Keratinocyte (primary cell): ENCODE data around the gene TOM1L2. TPM values are rescaled to one million over a fixed set of nuclear protein-coding genes. Genes with fewer than 3 reads are reported as not detected.

ENCODE experiments used
- DNase-seq: peaks from one replicate; pipeline ENCODE4 v3.0.0-alpha.2; 2011; ENCODE audit warnings: low read depth, missing footprints, low spot score
- FAIRE-seq: peaks from 2 replicates; lab custom pipeline; 2011; peaks lifted over from hg19 to GRCh38; lab: Jason Lieb, UNC
- H2AFZ ChIP-seq: 2 replicates; pipeline ENCODE4 v1.6.0; 2012; ENCODE audit warnings: low read length, control low read depth, inconsistent platforms; ENCODE audit not compliant: control insufficient read depth
- H3K27ac ChIP-seq: 2 replicates; pipeline ENCODE4 v1.5.1; 2011; ENCODE audit warnings: low read length; ENCODE audit not compliant: control insufficient read depth, insufficient read depth
- H3K27me3 ChIP-seq: 3 replicates; pipeline ENCODE4 v1.6.0; 2011; ENCODE audit warnings: low read length; ENCODE audit not compliant: control insufficient read depth, insufficient read depth; ENCODE audit errors: extremely low read depth
- H3K36me3 ChIP-seq, 2 experiments: 2 replicates in 1 of 2; 3 replicates in 1 of 2; pipeline ENCODE4 v1.5.1; 2011; ENCODE audit warnings: low read length in 2 of 2, mild to moderate bottlenecking in 1 of 2; ENCODE audit not compliant: control insufficient read depth in 2 of 2, insufficient read depth in 2 of 2; ENCODE audit errors: extremely low read depth in 1 of 2
- H3K4me1 ChIP-seq: 3 replicates; pipeline ENCODE4 v1.5.1; 2011; ENCODE audit warnings: low read length; ENCODE audit not compliant: control insufficient read depth, insufficient read depth; ENCODE audit errors: extremely low read depth
- H3K4me2 ChIP-seq: 3 replicates; pipeline ENCODE4 v1.6.0; 2011; ENCODE audit warnings: low read depth, low read length; ENCODE audit not compliant: control insufficient read depth, insufficient read depth; ENCODE audit errors: extremely low read depth
- H3K4me3 ChIP-seq, 3 experiments: fragments of 200-600 bp in 1 of 3; sonication (generic) in 1 of 3; 2 replicates in 2 of 3; 3 replicates in 1 of 3; pipeline ENCODE4 v1.5.1; 2011 to 2016; ENCODE audit warnings: low read length in 3 of 3, mild to moderate bottlenecking in 3 of 3, control low read depth in 2 of 3, inconsistent platforms in 1 of 3, low read depth in 1 of 3, mixed read lengths in 1 of 3, mixed run types in 1 of 3, moderate library complexity in 1 of 3; ENCODE audit not compliant: control insufficient read depth in 2 of 3, insufficient read depth in 2 of 3; ENCODE audit errors: extremely low read depth in 1 of 3
- H3K79me2 ChIP-seq: 2 replicates; pipeline ENCODE4 v1.6.0; 2012; ENCODE audit warnings: low read length; ENCODE audit not compliant: control insufficient read depth, insufficient read depth
- H3K9ac ChIP-seq: 3 replicates; pipeline ENCODE4 v1.6.0; 2011; ENCODE audit warnings: low read length; ENCODE audit not compliant: control insufficient read depth, insufficient read depth; ENCODE audit errors: extremely low read depth
- H3K9me1 ChIP-seq: 3 replicates; pipeline ENCODE4 v1.6.0; 2011; ENCODE audit warnings: low read length; ENCODE audit not compliant: control insufficient read depth, insufficient read depth; ENCODE audit errors: extremely low read depth
- H3K9me3 ChIP-seq: 2 replicates; pipeline ENCODE4 v1.5.1; 2012; ENCODE audit warnings: low read depth, low read length; ENCODE audit not compliant: control insufficient read depth
- H4K20me1 ChIP-seq: 3 replicates; pipeline ENCODE4 v1.6.0; 2011; ENCODE audit warnings: low read length; ENCODE audit not compliant: control insufficient read depth, insufficient read depth; ENCODE audit errors: extremely low read depth
- CTCF ChIP-seq, 3 experiments: IDR thresholded peaks in 1 of 3; conservative IDR thresholded peaks in 1 of 3; optimal IDR thresholded peaks in 1 of 3; 2 replicates in 2 of 3; 3 replicates in 1 of 3; pipeline versions ENCODE3 to v1.5.1; 2011; ENCODE audit warnings: low read length in 3 of 3, mild to moderate bottlenecking in 3 of 3, moderate library complexity in 2 of 3, control low read depth in 1 of 3, inconsistent platforms in 1 of 3; ENCODE audit not compliant: insufficient read depth in 2 of 3; ENCODE audit errors: extremely low read depth in 1 of 3
- EZH2 ChIP-seq: IDR thresholded peaks from one replicate; pipeline ENCODE4 v1.6.1; 2012; ENCODE audit warnings: inconsistent platforms, mild to moderate bottlenecking, low read length, moderate library complexity
- dilution Hi-C: fragments of 300-500 bp; cut with MboI; formaldehyde crosslinking; loops from one replicate; pipeline ENCODE4 v1.7.0; 2020; ENCODE audit warnings: low sequenced_read_pairs; ENCODE audit not compliant: extremely low pct_ligation_motif_present
- polyA plus RNA-seq, 5 experiments: library from polyadenylated mRNA; depleted of rRNA in 3 of 5; stranded (reverse) in 3 of 5; stranded (forward) in 1 of 5; unstranded in 1 of 5; fragments of >200 nt; gene quantifications; 1 replicate in 1 of 5; 2 replicates in 3 of 5; 3 replicates in 1 of 5; pipeline versions ENCODE4 v1.2.1 to v1.2.3, GENCODE V29; 2011 to 2012; ENCODE audit warnings: missing spikeins in 2 of 5, low read depth in 1 of 5, low replicate concordance in 1 of 5

Gene TOM1L2
- polyA plus RNA-seq, 1 donor (not counting 4 experiments of a cell fraction or from before 2014, with no cell fraction given) = 36.3 TPM

- DNase-seq (no peak), FAIRE-seq (no peak)
- no peaks in the 10 kb centered on the region for H3K9me1 ChIP-seq
- no peak overlapping the region for H2AFZ ChIP-seq
- peaks cover 4 to 14% of the 10 kb centered on the region in 2 experiments for H3K36me3 ChIP-seq
- H3K27ac ChIP-seq = no peak overlapping the region
- H3K9ac ChIP-seq = no peak overlapping the region
- no peaks in the 10 kb centered on the region for H3K27me3 ChIP-seq
- H4K20me1 ChIP-seq = no peaks in the 10 kb centered on the region
- no peak for TF ChIP-seq EZH2
- TF ChIP-seq CTCF (optimal IDR thresholded peaks at IDR 0.05 in 1 of 3, IDR thresholded peaks at IDR 0.05 in 1 of 3, conservative IDR thresholded peaks at IDR 0.05 in 1 of 3; ENCODE audit: extremely low read depth in 1 of 3, insufficient read depth in 2 of 3, low read length in 3 of 3) = no peak
- H3K79me2 ChIP-seq = no peaks in the 10 kb centered on the region
- H3K4me1 ChIP-seq = peaks cover 32% of the 10 kb centered on the region
- H3K9me3 ChIP-seq = no peaks in the 10 kb centered on the region
- dilution Hi-C loops = no loop called here
- no peak overlapping the region for H3K4me2 ChIP-seq
- no peak overlapping the region for H3K4me3 ChIP-seq
These were observed 119.3 kb downstream of the TOM1L2 start for GRCh38 chr17:17852930-17853329.

GRCh38 chr17:17851103-17852002 lies 120.8 kb downstream of the TOM1L2 start:
- no peaks in the 10 kb centered on the region for H3K9me1 ChIP-seq
- no peaks in the 10 kb centered on the region for H3K27me3 ChIP-seq
- no peak overlapping the region for H2AFZ ChIP-seq
- H3K79me2 ChIP-seq = no peaks in the 10 kb centered on the region
- no peak overlapping the region for H3K4me3 ChIP-seq
- peaks cover 32% of the 10 kb centered on the region for H3K4me1 ChIP-seq
- H3K27ac ChIP-seq = no peak overlapping the region
- no peak for DNase-seq
- no peak overlapping the region for H3K9ac ChIP-seq
- dilution Hi-C loops = no loop called here
- no peaks in the 10 kb centered on the region for H4K20me1 ChIP-seq
- TF ChIP-seq CTCF (optimal IDR thresholded peaks at IDR 0.05 in 1 of 3, IDR thresholded peaks at IDR 0.05 in 1 of 3, conservative IDR thresholded peaks at IDR 0.05 in 1 of 3; ENCODE audit: extremely low read depth in 1 of 3, insufficient read depth in 2 of 3, low read length in 3 of 3) (no peak), EZH2 (no peak)
- H3K36me3 ChIP-seq = peaks cover 9 to 16% of the 10 kb centered on the region in 2 experiments
- H3K9me3 ChIP-seq = no peaks in the 10 kb centered on the region
- no peak for FAIRE-seq
- no peak overlapping the region for H3K4me2 ChIP-seq
